ENCODE data around the gene GRID2.

The GRID2 gene

GRCh38 chr4:93767917-93768316 lies 1464.2 kb downstream of the GRID2 start:
- no peak for TF ChIP-seq TAF1 (IDR thresholded peaks at IDR 0.05; ENCODE audit: borderline replicate concordance, insufficient read depth, low read length)
- no peak for TF ChIP-seq POLR2AphosphoS5 (IDR thresholded peaks at IDR 0.05; ENCODE audit: low read depth, low read length)
- TF ChIP-seq FOXP2 (optimal IDR thresholded peaks at IDR 0.05; ENCODE audit: borderline replicate concordance, extremely low read depth, extremely low read length, insufficient read depth): no peak
- TF ChIP-seq SIN3A (IDR thresholded peaks at IDR 0.05; ENCODE audit: borderline replicate concordance, insufficient read depth, low read length): no peak
- TF ChIP-seq REST (IDR thresholded peaks at IDR 0.05; ENCODE audit: insufficient read depth in 1 of 2, low read depth in 2 of 2, low read length in 2 of 2): no peak

- TF ChIP-seq POLR2AphosphoS5 (IDR thresholded peaks at IDR 0.05; ENCODE audit: low read depth, low read length) (no peak), REST (IDR thresholded peaks at IDR 0.05; ENCODE audit: insufficient read depth in 1 of 2, low read depth in 2 of 2, low read length in 2 of 2) (no peak), FOXP2 (optimal IDR thresholded peaks at IDR 0.05; ENCODE audit: borderline replicate concordance, extremely low read depth, extremely low read length, insufficient read depth) (no peak), SIN3A (IDR thresholded peaks at IDR 0.05; ENCODE audit: borderline replicate concordance, insufficient read depth, low read length) (no peak), TAF1 (IDR thresholded peaks at IDR 0.05; ENCODE audit: borderline replicate concordance, insufficient read depth, low read length) (no peak)
Measured at GRCh38 chr4:93770201-93770600, 1466.4 kb downstream of the GRID2 start.

GRCh38 chr4:93771640-93772411 lies 1468.1 kb downstream of the GRID2 start:
- no peak for TF ChIP-seq REST (IDR thresholded peaks at IDR 0.05; ENCODE audit: insufficient read depth in 1 of 2, low read depth in 2 of 2, low read length in 2 of 2)
- no peak for TF ChIP-seq SIN3A (IDR thresholded peaks at IDR 0.05; ENCODE audit: borderline replicate concordance, insufficient read depth, low read length)
- TF ChIP-seq FOXP2 (optimal IDR thresholded peaks at IDR 0.05; ENCODE audit: borderline replicate concordance, extremely low read depth, extremely low read length, insufficient read depth): no peak
- TF ChIP-seq POLR2AphosphoS5 (IDR thresholded peaks at IDR 0.05; ENCODE audit: low read depth, low read length): no peak
- no peak for TF ChIP-seq TAF1 (IDR thresholded peaks at IDR 0.05; ENCODE audit: borderline replicate concordance, insufficient read depth, low read length)

GRCh38 chr4:93772858-93773257 lies 1469.1 kb downstream of the GRID2 start:
- TF ChIP-seq SIN3A (IDR thresholded peaks at IDR 0.05; ENCODE audit: borderline replicate concordance, insufficient read depth, low read length): no peak
- TF ChIP-seq FOXP2 (optimal IDR thresholded peaks at IDR 0.05; ENCODE audit: borderline replicate concordance, extremely low read depth, extremely low read length, insufficient read depth): no peak
- TF ChIP-seq REST (IDR thresholded peaks at IDR 0.05; ENCODE audit: insufficient read depth in 1 of 2, low read depth in 2 of 2, low read length in 2 of 2): no peak
- TF ChIP-seq POLR2AphosphoS5 (IDR thresholded peaks at IDR 0.05; ENCODE audit: low read depth, low read length): no peak
- TF ChIP-seq TAF1 (IDR thresholded peaks at IDR 0.05; ENCODE audit: borderline replicate concordance, insufficient read depth, low read length): no peak
